ENCODE measurements around the gene KIF26B.

KIF26B gene

GRCh38 chr1:245211035-245211749 is 56.4 kb downstream of the KIF26B start:
- no peak for DNase-seq

- no peak for DNase-seq
Measured at GRCh38 chr1:245211761-245212160, 57.0 kb downstream of the KIF26B start.

- DNase-seq: no peak
Measured at GRCh38 chr1:245212221-245212710, 57.5 kb downstream of the KIF26B start.

- DNase-seq: no peak
Measured at GRCh38 chr1:245213066-245213831, 58.5 kb downstream of the KIF26B start.

GRCh38 chr1:245215071-245215470 is 60.3 kb downstream of the KIF26B start:
- no peak for DNase-seq

GRCh38 chr1:245216366-245217115 is 61.8 kb downstream of the KIF26B start:
- no peak for DNase-seq

- DNase-seq: no peak
Measured at GRCh38 chr1:245217853-245218608, 63.2 kb downstream of the KIF26B start.

GRCh38 chr1:245220381-245220985 is 65.7 kb downstream of the KIF26B start:
- DNase-seq: no peak

- no peak for DNase-seq
Measured at GRCh38 chr1:245221805-245222204, 67.0 kb downstream of the KIF26B start.

GRCh38 chr1:245222931-245223595 is 68.3 kb downstream of the KIF26B start:
- no peak for DNase-seq

- no peak for DNase-seq
Measured at GRCh38 chr1:245225322-245226202, 70.8 kb downstream of the KIF26B start.

- DNase-seq: no peak
Measured at GRCh38 chr1:245226203-245226499, 71.4 kb downstream of the KIF26B start.

- DNase-seq: no peak
Measured at GRCh38 chr1:245229051-245229450, 74.3 kb downstream of the KIF26B start.

- no peak for DNase-seq
Measured at GRCh38 chr1:245232931-245233330, 78.1 kb downstream of the KIF26B start.

GRCh38 chr1:245234217-245235081 is 79.7 kb downstream of the KIF26B start:
- DNase-seq: no peak

GRCh38 chr1:245235156-245235555 is 80.4 kb downstream of the KIF26B start:
- no peak for DNase-seq

GRCh38 chr1:245240648-245241165 is 85.9 kb downstream of the KIF26B start:
- DNase-seq: no peak

- no peak for DNase-seq
Measured at GRCh38 chr1:245241526-245242130, 86.8 kb downstream of the KIF26B start.

- DNase-seq: no peak
Measured at GRCh38 chr1:245242989-245243388, 88.2 kb downstream of the KIF26B start.
